ENCODE measurements around the gene EPN1. TPM values are rescaled to one million over a fixed set of nuclear protein-coding genes. Genes with fewer than 3 reads are reported as not detected.

Gene EPN1
- total and polyA plus RNA-seq, 9 of the 15 experiments (the other 6 are each of a cell fraction or from before 2014, with no cell fraction given): 0.08 to 138 (median 12.7) TPM

DNA sequence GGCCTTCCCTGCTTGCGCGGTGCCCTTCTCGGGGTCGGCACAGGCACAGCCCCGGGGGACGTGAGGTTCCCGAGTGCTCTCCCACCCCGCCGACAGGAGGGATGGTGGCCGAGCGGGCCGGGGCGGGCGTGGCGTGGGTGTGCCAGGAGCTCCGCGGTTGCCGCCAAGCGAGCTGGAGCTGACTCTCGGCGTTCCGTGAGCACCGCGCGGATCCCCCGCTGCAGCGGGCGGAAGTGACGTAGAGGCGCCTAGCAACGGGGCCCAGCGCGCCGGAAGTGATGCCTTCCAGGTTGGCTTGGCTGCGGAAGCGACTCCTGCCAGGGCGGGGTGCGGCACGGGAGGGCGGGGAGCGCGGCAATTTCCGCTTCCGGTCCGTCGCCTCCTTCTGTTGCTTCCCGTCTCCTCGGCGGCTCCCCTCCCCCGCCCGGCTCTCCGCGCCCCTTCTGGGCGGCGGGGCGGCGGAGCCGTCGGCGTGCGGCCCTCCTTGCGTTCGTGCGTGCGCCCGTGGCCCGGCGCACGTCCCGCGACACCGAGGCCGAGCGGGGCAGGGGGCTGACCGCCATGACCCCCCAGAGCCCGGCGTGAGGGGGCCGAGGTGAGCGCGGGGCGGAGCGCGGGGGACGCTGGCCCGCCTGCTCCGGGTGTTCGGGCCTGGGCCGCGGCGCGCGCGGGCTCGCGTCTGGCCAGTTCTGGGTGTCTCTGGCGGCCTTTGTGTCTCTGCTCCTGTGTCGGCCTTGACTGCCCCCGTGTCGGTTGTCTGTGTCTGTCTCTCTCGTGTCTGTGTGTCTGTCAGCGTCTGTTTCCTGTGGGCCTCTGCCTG is at the start of gene EPN1 (continued):
- TF ChIP-seq, protein P1, sequence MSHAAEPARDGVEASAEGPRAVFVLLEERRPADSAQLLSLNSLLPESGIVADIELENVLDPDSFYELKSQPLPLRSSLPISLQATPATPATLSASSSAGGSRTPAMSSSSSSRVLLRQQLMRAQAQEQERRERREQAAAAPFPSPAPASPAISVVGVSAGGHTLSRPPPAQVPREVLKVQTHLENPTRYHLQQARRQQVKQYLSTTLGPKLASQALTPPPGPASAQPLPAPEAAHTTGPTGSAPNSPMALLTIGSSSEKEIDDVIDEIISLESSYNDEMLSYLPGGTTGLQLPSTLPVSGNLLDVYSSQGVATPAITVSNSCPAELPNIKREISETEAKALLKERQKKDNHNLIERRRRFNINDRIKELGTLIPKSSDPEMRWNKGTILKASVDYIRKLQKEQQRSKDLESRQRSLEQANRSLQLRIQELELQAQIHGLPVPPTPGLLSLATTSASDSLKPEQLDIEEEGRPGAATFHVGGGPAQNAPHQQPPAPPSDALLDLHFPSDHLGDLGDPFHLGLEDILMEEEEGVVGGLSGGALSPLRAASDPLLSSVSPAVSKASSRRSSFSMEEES (CRISPR knock-in tag; IDR thresholded peaks at IDR 0.05): no peak
- no peak for TF ChIP-seq TEAD4 (IDR thresholded peaks at IDR 0.05; ENCODE audit: low read length)
- no peak for TF ChIP-seq TEAD4 (CRISPR knock-in tag; IDR thresholded peaks at IDR 0.05; ENCODE audit: borderline replicate concordance)
- TF ChIP-seq CAMTA2 (CRISPR knock-in tag; conservative IDR thresholded peaks at IDR 0.05): no peak
- no peak for TF ChIP-seq ZNF124 (CRISPR knock-in tag; IDR thresholded peaks at IDR 0.05)
- no peak for TF ChIP-seq CEBPG (CRISPR knock-in tag; IDR thresholded peaks at IDR 0.05)
- TF ChIP-seq CEBPG (tag; conservative IDR thresholded peaks at IDR 0.05 in 1 of 2, IDR thresholded peaks at IDR 0.05 in 1 of 2): no peak
- TF ChIP-seq, protein P2, sequence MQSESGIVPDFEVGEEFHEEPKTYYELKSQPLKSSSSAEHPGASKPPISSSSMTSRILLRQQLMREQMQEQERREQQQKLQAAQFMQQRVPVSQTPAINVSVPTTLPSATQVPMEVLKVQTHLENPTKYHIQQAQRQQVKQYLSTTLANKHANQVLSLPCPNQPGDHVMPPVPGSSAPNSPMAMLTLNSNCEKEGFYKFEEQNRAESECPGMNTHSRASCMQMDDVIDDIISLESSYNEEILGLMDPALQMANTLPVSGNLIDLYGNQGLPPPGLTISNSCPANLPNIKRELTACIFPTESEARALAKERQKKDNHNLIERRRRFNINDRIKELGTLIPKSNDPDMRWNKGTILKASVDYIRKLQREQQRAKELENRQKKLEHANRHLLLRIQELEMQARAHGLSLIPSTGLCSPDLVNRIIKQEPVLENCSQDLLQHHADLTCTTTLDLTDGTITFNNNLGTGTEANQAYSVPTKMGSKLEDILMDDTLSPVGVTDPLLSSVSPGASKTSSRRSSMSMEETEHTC (IDR thresholded peaks at IDR 0.05): no peak
- TF ChIP-seq, protein P3, sequence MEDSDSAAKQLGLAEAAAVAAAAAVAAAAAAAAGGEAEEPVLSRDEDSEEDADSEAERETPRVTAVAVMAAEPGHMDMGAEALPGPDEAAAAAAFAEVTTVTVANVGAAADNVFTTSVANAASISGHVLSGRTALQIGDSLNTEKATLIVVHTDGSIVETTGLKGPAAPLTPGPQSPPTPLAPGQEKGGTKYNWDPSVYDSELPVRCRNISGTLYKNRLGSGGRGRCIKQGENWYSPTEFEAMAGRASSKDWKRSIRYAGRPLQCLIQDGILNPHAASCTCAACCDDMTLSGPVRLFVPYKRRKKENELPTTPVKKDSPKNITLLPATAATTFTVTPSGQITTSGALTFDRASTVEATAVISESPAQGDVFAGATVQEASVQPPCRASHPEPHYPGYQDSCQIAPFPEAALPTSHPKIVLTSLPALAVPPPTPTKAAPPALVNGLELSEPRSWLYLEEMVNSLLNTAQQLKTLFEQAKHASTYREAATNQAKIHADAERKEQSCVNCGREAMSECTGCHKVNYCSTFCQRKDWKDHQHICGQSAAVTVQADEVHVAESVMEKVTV (CRISPR knock-in tag; IDR thresholded peaks at IDR 0.05): no peak
- no peak for TF ChIP-seq RAD51 (IDR thresholded peaks at IDR 0.05; ENCODE audit: borderline replicate concordance, low read depth)
- TF ChIP-seq KLF13 (tag; IDR thresholded peaks at IDR 0.05; ENCODE audit: borderline replicate concordance, low read depth): 0 out of 2 replicates have a peak, but pooled peaks have one; percentile 42
- no peak for TF ChIP-seq ETS2 (tag; IDR thresholded peaks at IDR 0.05; ENCODE audit: borderline replicate concordance, poor library complexity, severe bottlenecking)
- no peak for TF ChIP-seq PPARD (CRISPR knock-in tag; IDR thresholded peaks at IDR 0.05)
- TF ChIP-seq HMG20A (CRISPR knock-in tag; conservative IDR thresholded peaks at IDR 0.05): no peak
